HEK293 (cell line): ENCODE results near the gene ALLC.

Experiments
- CTCF ChIP-seq: fragments of 450-650 bp; formaldehyde crosslinking; IDR thresholded peaks from 2 replicates; pipeline ENCODE4 v1.5.1; 2016; ENCODE audit warnings: missing biosample characterization, missing genetic modification characterization
- TCF7L2 ChIP-seq: IDR thresholded peaks from 2 replicates; pipeline ENCODE4 v1.6.1; 2011; ENCODE audit warnings: low read depth, mild to moderate bottlenecking, inconsistent platforms, low read length, moderate library complexity, borderline replicate concordance
- ZNF26 ChIP-seq: fragments of 450-650 bp; formaldehyde crosslinking; IDR thresholded peaks from 2 replicates; pipeline ENCODE4 v1.5.1; 2016; ENCODE audit warnings: missing biosample characterization, missing genetic modification characterization
- ZNF530 ChIP-seq: fragments of 450-650 bp; formaldehyde crosslinking; IDR thresholded peaks from 2 replicates; pipeline ENCODE4 v1.5.1; 2016; ENCODE audit warnings: low read depth, missing biosample characterization, missing genetic modification characterization
- ZNF544 ChIP-seq: fragments of 450-650 bp; formaldehyde crosslinking; IDR thresholded peaks from 2 replicates; pipeline ENCODE4 v1.5.0; 2017; ENCODE audit warnings: missing biosample characterization, missing genetic modification characterization
- ZNF600 ChIP-seq: fragments of 450-650 bp; formaldehyde crosslinking; IDR thresholded peaks from 2 replicates; pipeline ENCODE4 v1.5.1; 2016; ENCODE audit warnings: missing biosample characterization, missing genetic modification characterization
- ZNF670 ChIP-seq: fragments of 450-650 bp; formaldehyde crosslinking; IDR thresholded peaks from 2 replicates; pipeline ENCODE4 v1.5.1; 2016; ENCODE audit warnings: missing biosample characterization, missing genetic modification characterization, low read depth
- TF ChIP-seq, protein P1 (sequence below): fragments of 450-650 bp; formaldehyde crosslinking; IDR thresholded peaks from 2 replicates; pipeline ENCODE4 v1.5.1; 2016; ENCODE audit warnings: missing biosample characterization, missing genetic modification characterization, borderline replicate concordance

DNA sequence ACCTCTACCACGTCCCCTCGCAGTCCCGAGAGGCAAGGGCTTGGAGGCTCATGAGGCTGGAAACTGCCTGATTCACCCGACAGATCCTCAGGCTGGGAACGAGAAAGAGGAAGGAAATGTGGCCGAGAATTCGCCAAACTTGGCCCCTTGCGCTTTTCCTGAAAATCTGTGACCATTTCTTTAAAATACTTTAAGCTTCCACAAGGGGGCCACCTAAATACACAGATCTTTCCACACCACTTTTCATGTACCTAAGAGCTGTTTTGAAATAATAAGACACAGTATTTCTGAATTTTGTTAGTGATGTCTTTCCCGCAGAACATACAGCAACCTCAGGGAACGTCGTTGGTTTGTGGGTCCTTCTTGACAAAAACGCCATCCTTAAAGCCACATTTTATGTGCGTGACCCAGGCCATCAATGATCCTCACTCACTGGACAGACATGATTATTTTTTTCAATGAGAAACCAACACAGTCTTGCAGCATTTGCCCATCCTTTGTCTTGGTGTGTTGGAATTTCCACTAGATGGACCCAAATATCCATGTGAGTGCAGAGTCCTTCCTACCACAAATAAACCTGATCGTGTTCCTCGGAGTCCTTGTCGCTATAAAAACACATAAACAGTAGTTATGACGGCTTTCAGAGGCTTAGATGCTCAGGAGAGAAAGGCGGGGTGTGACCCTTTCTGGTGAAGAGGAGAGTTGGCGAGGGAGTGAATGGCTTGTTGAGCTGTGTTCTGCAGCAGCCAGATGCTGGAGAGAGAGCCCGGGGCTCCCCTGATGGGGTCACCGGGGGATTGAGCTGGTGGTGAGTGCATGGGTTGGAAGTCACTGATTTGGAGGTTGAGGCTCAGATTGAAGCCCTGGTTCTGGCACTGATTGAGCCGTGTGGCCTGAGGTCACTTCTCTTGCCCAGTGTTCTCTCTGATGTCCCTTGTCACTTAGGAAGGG, 70.4 kb downstream of the ALLC start:
- TF ChIP-seq CTCF (no peak), ZNF670 (tag by site-specific recombination) (no peak), TCF7L2 (no peak), ZNF26 (tag by site-specific recombination) (no peak), ZNF600 (no peak), ZNF530 (tag by site-specific recombination) (no peak), ZNF544 (no peak)
- TF ChIP-seq, protein P1, sequence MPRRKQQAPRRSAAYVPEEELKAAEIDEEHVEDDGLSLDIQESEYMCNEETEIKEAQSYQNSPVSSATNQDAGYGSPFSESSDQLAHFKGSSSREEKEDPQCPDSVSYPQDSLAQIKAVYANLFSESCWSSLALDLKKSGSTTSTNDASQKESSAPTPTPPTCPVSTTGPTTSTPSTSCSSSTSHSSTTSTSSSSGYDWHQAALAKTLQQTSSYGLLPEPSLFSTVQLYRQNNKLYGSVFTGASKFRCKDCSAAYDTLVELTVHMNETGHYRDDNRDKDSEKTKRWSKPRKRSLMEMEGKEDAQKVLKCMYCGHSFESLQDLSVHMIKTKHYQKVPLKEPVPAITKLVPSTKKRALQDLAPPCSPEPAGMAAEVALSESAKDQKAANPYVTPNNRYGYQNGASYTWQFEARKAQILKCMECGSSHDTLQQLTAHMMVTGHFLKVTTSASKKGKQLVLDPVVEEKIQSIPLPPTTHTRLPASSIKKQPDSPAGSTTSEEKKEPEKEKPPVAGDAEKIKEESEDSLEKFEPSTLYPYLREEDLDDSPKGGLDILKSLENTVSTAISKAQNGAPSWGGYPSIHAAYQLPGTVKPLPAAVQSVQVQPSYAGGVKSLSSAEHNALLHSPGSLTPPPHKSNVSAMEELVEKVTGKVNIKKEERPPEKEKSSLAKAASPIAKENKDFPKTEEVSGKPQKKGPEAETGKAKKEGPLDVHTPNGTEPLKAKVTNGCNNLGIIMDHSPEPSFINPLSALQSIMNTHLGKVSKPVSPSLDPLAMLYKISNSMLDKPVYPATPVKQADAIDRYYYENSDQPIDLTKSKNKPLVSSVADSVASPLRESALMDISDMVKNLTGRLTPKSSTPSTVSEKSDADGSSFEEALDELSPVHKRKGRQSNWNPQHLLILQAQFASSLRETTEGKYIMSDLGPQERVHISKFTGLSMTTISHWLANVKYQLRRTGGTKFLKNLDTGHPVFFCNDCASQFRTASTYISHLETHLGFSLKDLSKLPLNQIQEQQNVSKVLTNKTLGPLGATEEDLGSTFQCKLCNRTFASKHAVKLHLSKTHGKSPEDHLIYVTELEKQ (tag by site-specific recombination): no peak
